ENCODE measurements around the gene PARD6B.
"Not testable (repeated sequence)": the region's sequence is repeated elsewhere in the genome, so short reads cannot be mapped to it uniquely, and the experiment has no call there.

PARD6B gene

DNA sequence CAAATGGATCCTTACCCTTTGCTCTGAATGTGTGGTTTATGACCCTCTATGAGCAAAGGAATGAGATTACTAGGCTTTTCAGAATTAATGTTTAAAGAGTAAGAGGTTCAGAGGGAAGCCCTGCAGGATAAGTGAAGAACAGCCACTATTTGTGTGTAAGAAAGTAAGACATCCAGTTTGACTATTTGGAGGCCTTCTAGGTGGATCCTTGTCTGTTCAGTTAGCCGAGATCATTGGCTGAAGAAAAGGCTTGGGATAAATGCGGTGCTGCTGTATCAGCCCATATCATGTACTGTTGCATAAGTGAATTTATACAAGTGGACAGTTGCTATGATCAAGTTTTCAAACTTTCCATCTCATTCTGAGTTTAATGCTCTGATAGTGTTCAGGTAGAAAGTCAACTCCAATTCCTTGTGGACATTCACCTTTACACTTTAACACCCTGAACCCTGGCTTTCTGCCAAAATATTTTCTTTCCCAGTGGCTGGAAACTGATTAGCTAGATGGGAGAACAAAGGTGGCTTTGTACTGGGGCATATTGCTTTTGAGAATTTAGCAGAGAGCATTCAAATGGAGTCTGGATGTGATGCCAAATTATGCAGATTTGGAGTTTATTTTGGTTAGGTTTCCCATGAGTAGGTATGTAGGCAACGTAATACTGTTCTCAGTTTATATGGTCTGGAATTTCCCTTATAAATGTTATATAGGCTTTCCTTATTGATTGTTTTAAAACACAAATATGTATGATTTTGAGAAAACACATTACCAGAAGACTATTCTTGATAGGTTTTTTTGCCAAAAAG, 15.0 kb downstream of the PARD6B start:
- no peak for DNase-seq (ENCODE audit: low read depth)

DNA sequence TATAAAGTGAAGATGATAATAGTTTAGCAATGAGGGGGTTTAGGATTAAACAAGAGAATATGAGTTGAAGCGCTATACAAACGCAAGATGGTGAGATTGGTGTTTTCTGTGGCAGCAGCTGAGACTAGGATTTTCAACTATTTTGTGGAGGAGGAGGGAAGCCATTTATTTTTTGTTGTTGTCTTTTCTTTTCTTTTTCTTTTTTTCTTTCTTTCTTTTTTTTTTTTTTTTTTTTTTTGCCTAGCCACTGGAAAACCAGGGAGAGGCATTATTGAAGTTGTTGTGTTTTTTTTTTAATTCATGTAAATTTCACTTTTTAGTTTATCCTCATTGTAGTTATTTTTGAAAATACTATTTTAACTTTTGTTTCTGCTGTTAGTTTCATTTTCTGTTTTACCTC, 15.9 kb downstream of the PARD6B start:
- no peak for DNase-seq (ENCODE audit: low read depth)

- no peak for DNase-seq (ENCODE audit: low read depth)
Measured at GRCh38 chr20:50750145-50750671, 18.8 kb downstream of the PARD6B start.

DNA sequence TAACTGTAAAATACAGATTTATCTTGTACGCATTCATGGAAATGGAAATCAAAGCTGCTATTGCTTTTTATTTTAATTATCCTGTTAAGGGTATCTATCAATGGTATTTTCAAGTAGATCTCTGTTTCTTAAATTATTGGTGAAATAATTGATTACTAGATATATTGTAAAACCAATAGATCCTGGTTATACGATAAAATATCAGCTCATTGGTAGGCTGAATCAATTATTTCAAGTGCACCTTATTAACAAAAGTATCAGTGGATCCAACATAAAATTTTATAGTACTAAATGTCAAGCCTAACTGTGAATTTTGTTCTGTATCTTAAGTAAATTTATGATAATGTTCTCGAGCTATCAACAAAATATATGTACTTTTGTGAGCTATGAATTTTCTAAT, 21.8 kb downstream of the PARD6B start:
- no peak for DNase-seq (ENCODE audit: low read depth)

- DNase-seq (ENCODE audit: low read depth): no peak
Measured at GRCh38 chr20:50754420-50754819, 23.0 kb downstream of the PARD6B start.

DNA sequence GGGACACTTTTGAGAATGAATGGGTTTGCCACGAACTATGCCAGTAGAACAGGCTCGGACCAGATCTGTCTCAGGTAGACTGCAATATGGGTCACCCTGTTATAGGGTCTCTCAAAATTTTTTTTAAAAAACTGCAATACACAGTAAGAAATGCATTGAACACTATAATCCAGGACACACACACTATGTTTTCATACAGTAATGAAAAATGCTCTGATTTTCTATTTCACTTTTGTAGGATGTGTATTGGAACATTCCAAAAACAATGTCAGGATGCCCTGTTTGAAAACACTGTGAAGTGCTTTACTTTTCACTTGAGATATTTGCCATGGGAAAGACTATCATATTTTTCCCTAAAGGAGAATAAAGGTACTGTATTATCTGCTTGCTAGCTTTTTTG, 25.1 kb downstream of the PARD6B start:
- no peak for DNase-seq (ENCODE audit: low read depth)

DNA sequence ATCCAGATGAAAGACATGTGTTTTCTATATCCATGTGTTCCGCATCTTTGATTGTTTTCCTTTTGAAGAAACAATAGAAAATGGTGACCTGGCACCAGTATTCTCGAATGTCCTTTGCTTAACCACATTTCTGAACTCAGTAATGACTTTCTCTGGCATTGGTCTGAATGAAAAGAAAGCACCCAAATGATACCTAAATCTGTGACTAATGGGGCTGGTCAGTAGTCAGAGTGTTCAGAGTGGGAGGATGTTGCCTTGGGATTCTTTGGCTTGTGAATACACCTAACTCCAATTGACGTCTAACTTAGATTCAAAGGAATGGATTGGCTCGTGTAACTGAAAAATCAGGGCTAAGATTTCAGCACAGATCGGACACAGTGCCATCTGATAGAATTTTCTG, 27.1 kb downstream of the PARD6B start:
- DNase-seq (ENCODE audit: low read depth): no peak

GRCh38 chr20:50758992-50759391, 27.6 kb downstream of the PARD6B start:
- no peak for DNase-seq (ENCODE audit: low read depth)

- no peak for DNase-seq (ENCODE audit: low read depth)
Measured at GRCh38 chr20:50759678-50760077, 28.3 kb downstream of the PARD6B start.

- DNase-seq (ENCODE audit: low read depth): no peak
Measured at GRCh38 chr20:50762045-50762422, 30.7 kb downstream of the PARD6B start.

DNA sequence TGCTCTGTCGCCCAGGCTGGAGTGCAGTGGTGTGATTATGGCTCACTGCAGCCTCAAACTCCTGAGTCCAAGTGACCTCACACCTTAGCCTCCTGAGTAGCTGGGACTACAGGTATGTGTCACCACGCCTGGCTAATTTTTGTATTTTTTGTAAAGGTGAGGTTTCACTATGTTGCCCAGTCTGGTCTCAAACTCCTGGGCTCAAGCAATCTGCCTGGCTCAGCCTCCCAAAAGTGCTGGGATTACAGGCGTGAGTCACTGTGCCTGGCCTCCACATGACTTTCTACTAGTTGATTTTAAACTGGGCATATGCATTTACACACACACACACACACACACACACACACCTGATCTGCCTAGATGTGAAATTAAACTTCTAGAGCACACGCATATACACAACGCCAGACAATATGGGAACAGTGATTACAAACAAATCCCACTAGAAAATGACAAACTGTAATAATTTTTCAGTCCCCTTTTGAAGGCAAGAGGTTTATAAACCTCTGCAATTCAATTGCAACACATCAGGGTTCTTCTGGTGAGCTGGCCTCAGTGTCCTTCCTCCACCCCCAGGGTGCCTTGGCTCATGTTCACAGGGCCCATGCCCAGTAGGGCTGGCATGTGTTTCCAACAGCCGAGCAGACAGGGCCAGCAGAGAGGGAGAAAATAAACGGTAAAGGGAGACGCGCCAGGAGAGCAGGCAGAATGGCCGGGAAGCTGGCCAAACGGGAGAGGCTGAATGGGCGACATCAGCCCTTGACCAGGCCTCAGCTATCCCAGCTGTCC, 31.2 kb downstream of the PARD6B start:
- DNase-seq (ENCODE audit: low read depth): no peak

DNA sequence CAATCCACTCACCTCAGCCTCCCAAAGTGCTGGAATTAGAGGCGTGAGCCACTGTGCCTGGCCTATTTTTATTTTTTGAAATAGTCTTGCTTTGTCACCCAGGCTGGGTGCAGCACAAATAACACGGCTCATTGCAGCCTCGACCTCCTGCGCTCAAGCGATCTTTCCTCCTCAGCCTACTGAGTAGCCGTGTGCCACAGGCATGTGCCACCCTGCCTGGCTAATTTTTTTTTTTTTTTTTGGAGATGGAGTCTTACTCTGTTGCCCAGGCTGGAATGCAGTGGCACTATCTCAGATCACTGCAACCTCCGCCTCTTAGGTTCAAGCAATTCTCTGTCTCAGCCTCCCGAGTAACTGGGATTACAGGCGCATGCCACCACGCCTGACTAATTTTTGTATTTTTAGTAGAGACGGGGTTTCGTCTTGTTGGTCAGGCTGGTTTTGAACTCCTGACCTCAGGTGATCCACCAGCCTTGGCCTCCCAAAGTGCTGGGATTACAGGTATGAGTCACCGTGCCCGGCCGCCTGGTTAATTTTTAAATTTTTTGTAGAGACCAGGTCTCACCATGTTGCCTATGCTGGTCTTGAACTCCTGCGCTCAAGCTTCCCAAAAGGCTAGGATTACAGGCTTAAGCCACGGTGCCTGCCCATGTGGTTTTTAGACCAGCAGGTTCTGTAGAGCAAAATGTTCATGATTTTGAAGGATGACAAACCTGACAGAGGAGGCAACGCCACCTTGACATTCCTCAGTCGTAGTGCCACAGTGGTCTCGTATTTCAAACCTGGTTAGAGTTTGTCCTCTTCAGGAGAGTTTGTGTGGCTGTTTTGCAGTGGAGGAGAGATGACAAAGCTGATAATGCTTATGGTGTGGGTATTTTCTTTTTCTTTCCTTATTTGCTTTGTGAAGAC, 32.4 kb downstream of the PARD6B start:
- DNase-seq (ENCODE audit: low read depth): not testable (repeated sequence)

- DNase-seq (ENCODE audit: low read depth): not testable (repeated sequence)
Measured at GRCh38 chr20:50765251-50765650, 33.9 kb downstream of the PARD6B start.

DNA sequence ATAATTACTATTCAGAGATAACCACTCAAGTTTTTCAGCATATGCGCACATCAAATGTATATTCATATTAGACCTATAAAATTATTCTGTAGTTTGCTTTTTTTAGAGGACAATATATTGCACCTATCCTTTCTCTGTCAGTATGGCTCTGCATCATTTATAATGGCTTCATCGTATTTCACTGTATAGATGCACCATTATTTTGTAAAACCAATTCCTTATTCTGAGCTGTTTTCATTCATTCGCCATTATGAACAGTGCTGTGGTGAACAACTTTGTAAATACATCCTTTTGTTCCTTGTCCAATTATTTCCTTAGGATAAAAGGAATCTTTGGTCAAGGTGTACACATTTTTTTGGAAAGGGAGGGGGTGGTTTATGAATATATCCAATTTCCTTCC, 34.3 kb downstream of the PARD6B start:
- DNase-seq (ENCODE audit: low read depth): no peak

- DNase-seq (ENCODE audit: low read depth): not testable (repeated sequence)
Measured at GRCh38 chr20:50766955-50767809, 35.8 kb downstream of the PARD6B start.

- not testable (repeated sequence) for DNase-seq (ENCODE audit: low read depth)
Measured at GRCh38 chr20:50768991-50769390, 37.6 kb downstream of the PARD6B start.

DNA sequence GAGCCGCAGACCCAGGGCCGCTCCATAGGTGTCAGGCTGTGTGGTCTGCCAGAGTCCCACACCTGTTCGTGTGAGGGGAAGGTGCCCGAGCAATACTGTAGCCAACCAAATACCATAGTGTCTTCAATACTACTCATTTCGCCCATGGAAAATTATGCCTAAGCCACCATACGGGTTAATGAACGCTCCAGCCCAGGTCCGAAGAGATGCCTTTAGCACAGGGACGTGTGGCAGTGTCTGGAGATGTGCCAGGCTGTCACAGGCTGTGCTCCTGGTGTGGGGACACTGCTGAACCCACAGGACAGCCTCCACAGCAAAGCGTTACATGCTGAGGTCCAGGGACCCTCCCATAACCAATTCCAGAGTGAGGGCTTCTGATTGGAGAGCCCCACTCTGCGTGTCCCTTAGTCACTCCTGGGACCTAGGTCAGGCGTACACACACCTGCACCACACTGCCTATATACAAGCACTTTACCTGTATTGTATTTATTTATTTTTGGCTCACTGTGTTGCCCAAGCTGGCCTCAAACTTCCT, 38.2 kb downstream of the PARD6B start:
- not testable (repeated sequence) for DNase-seq (ENCODE audit: low read depth)

DNA sequence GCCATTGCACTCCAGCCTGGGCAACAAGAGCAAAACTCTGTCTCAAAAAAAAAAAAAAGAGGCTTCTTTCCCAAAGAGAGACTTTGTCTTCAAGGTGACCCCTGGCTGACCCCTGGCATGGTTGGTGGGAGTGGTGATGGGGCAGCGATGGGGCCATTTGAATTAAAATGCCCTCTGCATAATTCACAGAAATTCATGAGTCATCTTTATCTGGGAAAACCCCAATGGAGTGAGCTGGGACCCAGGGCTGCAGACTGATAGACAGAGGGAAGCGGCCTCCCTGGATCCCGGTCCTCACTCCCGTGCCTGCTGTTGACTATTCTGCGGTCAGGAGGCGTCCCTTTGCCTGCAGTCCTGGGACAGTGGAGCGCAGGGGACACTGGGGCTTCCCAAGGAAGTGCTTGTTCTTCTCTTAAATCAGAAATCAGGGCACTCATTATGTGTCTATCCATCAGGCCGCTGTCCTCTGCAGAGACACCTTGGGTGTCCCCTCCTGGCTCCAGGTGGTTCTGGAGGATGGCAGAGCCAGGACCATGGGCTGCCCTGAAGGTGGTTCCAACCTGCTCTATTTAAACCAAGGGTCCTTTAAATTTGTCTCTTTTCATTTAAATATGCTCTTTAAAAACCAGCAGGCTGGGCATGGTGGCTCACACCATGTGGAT, 40.2 kb downstream of the PARD6B start:
- not testable (repeated sequence) for DNase-seq (ENCODE audit: low read depth)

GRCh38 chr20:50772420-50773185, 41.2 kb downstream of the PARD6B start:
- DNase-seq (ENCODE audit: low read depth): no peak

DNA sequence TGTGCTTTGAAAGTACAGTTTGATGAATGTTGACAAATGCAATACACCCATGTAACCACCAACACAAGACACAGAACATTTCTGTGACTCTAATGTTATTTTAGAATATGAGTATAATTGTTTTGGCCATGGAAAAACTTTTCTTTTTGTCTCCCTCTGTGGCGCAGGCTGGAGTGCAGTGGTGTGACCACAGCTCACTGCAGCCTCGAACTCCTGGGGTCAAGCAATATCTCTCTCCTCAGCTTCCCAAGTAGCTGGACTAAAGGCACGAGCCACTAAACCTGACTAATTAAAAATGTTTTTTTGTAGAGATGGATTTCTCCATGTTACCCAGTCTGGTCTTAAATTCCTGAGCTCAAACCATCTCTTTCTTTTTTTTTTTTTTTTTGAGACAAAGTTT, 43.1 kb downstream of the PARD6B start:
- DNase-seq (ENCODE audit: low read depth): no peak
